ENCODE results near the gene IQSEC1.

IQSEC1 gene

GRCh38 chr3:12935861-12936830, 137.1 kb downstream of the IQSEC1 start:
- DNase-seq (ENCODE audit: low read depth in 2 of 3, low spot score in 2 of 3), result no peak

- no peak for DNase-seq (ENCODE audit: low read depth in 2 of 3, low spot score in 2 of 3)
Observed at GRCh38 chr3:12935023-12935860, 138.0 kb downstream of the IQSEC1 start.

GRCh38 chr3:12934431-12934830, 138.8 kb downstream of the IQSEC1 start:
- no peak for DNase-seq (ENCODE audit: low read depth in 2 of 3, low spot score in 2 of 3)

GRCh38 chr3:12933901-12934300, 139.3 kb downstream of the IQSEC1 start:
- no peak for DNase-seq (ENCODE audit: low read depth in 2 of 3, low spot score in 2 of 3)

- no peak for DNase-seq (ENCODE audit: low read depth in 2 of 3, low spot score in 2 of 3)
Observed at GRCh38 chr3:12932754-12933153, 140.5 kb downstream of the IQSEC1 start.

GRCh38 chr3:12932347-12932746, 140.9 kb downstream of the IQSEC1 start:
- no peak for DNase-seq (ENCODE audit: low read depth in 2 of 3, low spot score in 2 of 3)

GRCh38 chr3:12931273-12931905, 141.8 kb downstream of the IQSEC1 start:
- no peak for DNase-seq (ENCODE audit: low read depth in 2 of 3, low spot score in 2 of 3)

GRCh38 chr3:12929801-12930200, 143.4 kb downstream of the IQSEC1 start:
- no peak for DNase-seq (ENCODE audit: low read depth in 2 of 3, low spot score in 2 of 3)

GRCh38 chr3:12926660-12927059, 146.6 kb downstream of the IQSEC1 start:
- no peak for DNase-seq (ENCODE audit: low read depth in 2 of 3, low spot score in 2 of 3)

GRCh38 chr3:12925648-12926047, 147.6 kb downstream of the IQSEC1 start:
- DNase-seq (ENCODE audit: low read depth in 2 of 3, low spot score in 2 of 3), result no peak

GRCh38 chr3:12924437-12924836, 148.8 kb downstream of the IQSEC1 start:
- no peak for DNase-seq (ENCODE audit: low read depth in 2 of 3, low spot score in 2 of 3)

- no peak for DNase-seq (ENCODE audit: low read depth in 2 of 3, low spot score in 2 of 3)
Observed at GRCh38 chr3:12922881-12923431, 150.3 kb downstream of the IQSEC1 start.

GRCh38 chr3:12922306-12922705, 150.9 kb downstream of the IQSEC1 start:
- no peak for DNase-seq (ENCODE audit: low read depth in 2 of 3, low spot score in 2 of 3)

- no peak for DNase-seq (ENCODE audit: low read depth in 2 of 3, low spot score in 2 of 3)
Observed at GRCh38 chr3:12921736-12922135, 151.5 kb downstream of the IQSEC1 start.

- DNase-seq (ENCODE audit: low read depth in 2 of 3, low spot score in 2 of 3), result no peak
Observed at GRCh38 chr3:12920967-12921366, 152.3 kb downstream of the IQSEC1 start.

GRCh38 chr3:12919205-12919604, 154.0 kb downstream of the IQSEC1 start:
- no peak for DNase-seq (ENCODE audit: low read depth in 2 of 3, low spot score in 2 of 3)

GRCh38 chr3:12918231-12918630, 155.0 kb downstream of the IQSEC1 start:
- no peak for DNase-seq (ENCODE audit: low read depth in 2 of 3, low spot score in 2 of 3)

- DNase-seq (ENCODE audit: low read depth in 2 of 3, low spot score in 2 of 3), result peak in 1 of 3 experiments; percentile 19
Observed at GRCh38 chr3:12916159-12916558, 157.1 kb downstream of the IQSEC1 start.

GRCh38 chr3:12914088-12914487, 159.1 kb downstream of the IQSEC1 start:
- no peak for DNase-seq (ENCODE audit: low read depth in 2 of 3, low spot score in 2 of 3)

- DNase-seq (ENCODE audit: low read depth in 2 of 3, low spot score in 2 of 3), result no peak
Observed at GRCh38 chr3:12911881-12912415, 161.3 kb downstream of the IQSEC1 start.

Measured in activated CD8-positive, alpha-beta memory T cell treated with anti-CD3 and anti-CD28 coated beads for 48 hours (primary cell).